K562 (cell line): ENCODE results near the gene RNF20. TPM values are rescaled to one million over a fixed set of nuclear protein-coding genes. Genes with fewer than 3 reads are reported as not detected.

Experiments used
- CC2D1A ChIP-seq: fragments of 450-650 bp; IDR thresholded peaks from 2 replicates; pipeline ENCODE4 v1.6.1; 2017; ENCODE audit warnings: mild to moderate bottlenecking
- EHMT2 ChIP-seq: fragments of 450-650 bp; IDR thresholded peaks from 2 replicates; pipeline ENCODE4 v1.6.1; 2018; ENCODE audit warnings: antibody characterized with exemption
- FOS ChIP-seq: IDR thresholded peaks from 3 replicates; pipeline ENCODE4 v1.6.1; 2011; ENCODE audit not compliant: insufficient read length; ENCODE audit errors: extremely low read depth
- GATAD2A ChIP-seq: fragments of 450-650 bp; IDR thresholded peaks from 2 replicates; pipeline ENCODE4 v1.6.1; 2017
- HDAC2 ChIP-seq: fragments of 450-650 bp; IDR thresholded peaks from 2 replicates; pipeline ENCODE4 v1.6.1; 2016; ENCODE audit warnings: mild to moderate bottlenecking
- JUND ChIP-seq, 2 experiments: IDR thresholded peaks; 2 replicates in 1 of 2; 3 replicates in 1 of 2; pipeline ENCODE4 v1.6.1; 2011; ENCODE audit warnings: borderline replicate concordance in 2 of 2, low read depth in 2 of 2, low read length in 2 of 2, improper control_type of control experiment in 1 of 2, missing biosample characterization in 1 of 2, missing genetic modification characterization in 1 of 2, missing genetic modification reagents in 1 of 2
- MEF2D ChIP-seq: conservative IDR thresholded peaks from 2 replicates; pipeline ENCODE4 v1.6.1; 2016; ENCODE audit warnings: low read depth, missing genetic modification characterization, missing compliant biosample characterization
- MTA1 ChIP-seq: fragments of 450-650 bp; IDR thresholded peaks from 2 replicates; pipeline ENCODE4 v1.6.1; 2017; ENCODE audit warnings: borderline replicate concordance
- RBM25 ChIP-seq: fragments of 200-400 bp; formaldehyde crosslinking; IDR thresholded peaks from 2 replicates; pipeline ENCODE4 v1.6.1; 2018; ENCODE audit warnings: low read length, low read depth, moderate library complexity; ENCODE audit not compliant: severe bottlenecking
- ZNF444 ChIP-seq: fragments of 250-450 bp; sonication (Bioruptor Pico); IDR thresholded peaks from 2 replicates; pipeline ENCODE4 v1.4.0; 2020; ENCODE audit warnings: mild to moderate bottlenecking, moderate library complexity
- ZNF707 ChIP-seq: fragments of 250-450 bp; sonication (Bioruptor Pico); conservative IDR thresholded peaks from 2 replicates; pipeline ENCODE4 v1.8.0; 2022; ENCODE audit warnings: inconsistent platforms, mild to moderate bottlenecking, moderate library complexity
- ZNF778 ChIP-seq: fragments of 450-650 bp; formaldehyde crosslinking; IDR thresholded peaks from 2 replicates; pipeline ENCODE4 v1.4.0; 2020; ENCODE audit warnings: mild to moderate bottlenecking, moderate library complexity
- polyA plus RNA-seq, 8 experiments: library from polyadenylated mRNA; depleted of rRNA in 4 of 8; stranded (reverse) in 5 of 8; unstranded in 3 of 8; fragments of >200 nt; fragmentation: Nextera tagmentation in 2 of 8; fragmentation: Illumina TruSeq in 1 of 8; extraction: Ambion mirVana in 2 of 8; extraction: Trizol in 1 of 8; gene quantifications; 2 replicates each; pipeline versions ENCODE4 v1.2.1 to v1.2.3, GENCODE V29; 2011 to 2014; ENCODE audit warnings: inconsistent platforms in 1 of 8, missing spikeins in 1 of 8
- total RNA-seq, 7 experiments: library from RNA; depleted of rRNA in 6 of 7; stranded (reverse); fragments of >200 nt in 6 of 7; fragmentation: Illumina TruSeq in 2 of 7; extraction: Trizol in 2 of 7; gene quantifications; 2 replicates each; pipeline versions ENCODE4 v1.2.1 to v1.2.3, GENCODE V29; 2011 to 2021; ENCODE audit warnings: low replicate concordance in 1 of 7
- TF ChIP-seq, protein P1 (sequence below): fragments of 450-650 bp; IDR thresholded peaks from 2 replicates; pipeline ENCODE4 v1.6.1; 2016; ENCODE audit warnings: low read depth
- TF ChIP-seq, protein P2 (sequence below): sonication (generic); formaldehyde crosslinking; IDR thresholded peaks from 2 replicates; pipeline ENCODE4 v1.8.1; 2022; ENCODE audit warnings: missing genetic modification reagents
- TF ChIP-seq, protein P3 (sequence below), 2 experiments: fragments of 250-450 bp in 1 of 2; fragments of 450-650 bp in 1 of 2; sonication (Bioruptor Pico) in 1 of 2; IDR thresholded peaks; 2 replicates each; pipeline versions ENCODE4 v1.6.1 to v1.8.0; 2016 to 2021; ENCODE audit warnings: mild to moderate bottlenecking in 2 of 2, moderate library complexity in 2 of 2, missing compliant biosample characterization in 1 of 2, missing genetic modification characterization in 1 of 2
- TF ChIP-seq, protein P4 (sequence below): fragments of 450-650 bp; formaldehyde crosslinking; IDR thresholded peaks from 2 replicates; pipeline ENCODE4 v1.4.0; 2020; ENCODE audit warnings: mild to moderate bottlenecking, moderate library complexity

RNF20 gene
- total and polyA plus RNA-seq, 9 of the 15 experiments (the other 6 are each of a cell fraction or from before 2014, with no cell fraction given): 5.5 to 25.0 (median 22.1) TPM

DNA sequence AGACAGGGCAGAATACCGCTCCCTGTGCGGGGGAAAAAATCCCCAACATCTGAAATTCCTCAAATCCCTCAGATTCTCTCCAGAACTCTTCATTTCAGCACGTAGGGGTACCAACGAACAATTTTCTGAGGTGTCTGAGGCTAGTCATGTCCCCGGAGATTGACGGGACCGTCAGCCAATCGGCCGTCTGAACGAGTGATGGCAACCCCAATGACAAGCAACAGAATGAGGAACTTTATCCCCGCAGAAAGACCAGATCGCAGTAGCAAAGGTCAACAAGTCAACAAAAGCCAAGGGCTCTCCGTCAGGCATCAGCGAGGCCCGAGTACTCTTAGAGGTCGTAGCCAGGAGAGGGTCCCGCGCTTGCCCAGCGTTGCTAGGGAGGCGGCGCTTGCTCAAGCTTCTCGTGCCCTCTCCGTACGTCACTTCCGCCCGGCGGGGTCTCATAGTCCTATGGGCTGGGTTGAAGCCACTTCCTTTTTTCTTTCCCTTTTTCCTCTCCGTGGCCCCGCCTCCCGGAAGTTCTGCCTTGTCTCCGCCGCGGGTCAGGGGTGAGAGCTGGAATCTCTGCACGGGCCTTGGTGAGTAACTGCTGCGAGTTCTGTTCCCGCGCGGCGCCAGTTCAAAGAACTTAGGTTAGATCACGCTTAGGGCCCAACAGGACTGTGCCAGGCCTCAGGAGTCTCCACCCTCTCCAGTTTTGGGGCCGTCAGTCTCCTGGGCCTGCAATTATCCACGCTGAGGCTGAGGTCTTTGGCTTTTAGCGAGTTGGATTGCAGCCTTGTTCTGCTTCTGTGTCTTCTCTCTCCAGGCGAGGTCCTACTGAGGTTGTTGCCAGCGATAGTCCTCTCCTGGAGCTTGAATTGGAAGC lies at the start of gene RNF20 (continued):
- TF ChIP-seq, protein P1, sequence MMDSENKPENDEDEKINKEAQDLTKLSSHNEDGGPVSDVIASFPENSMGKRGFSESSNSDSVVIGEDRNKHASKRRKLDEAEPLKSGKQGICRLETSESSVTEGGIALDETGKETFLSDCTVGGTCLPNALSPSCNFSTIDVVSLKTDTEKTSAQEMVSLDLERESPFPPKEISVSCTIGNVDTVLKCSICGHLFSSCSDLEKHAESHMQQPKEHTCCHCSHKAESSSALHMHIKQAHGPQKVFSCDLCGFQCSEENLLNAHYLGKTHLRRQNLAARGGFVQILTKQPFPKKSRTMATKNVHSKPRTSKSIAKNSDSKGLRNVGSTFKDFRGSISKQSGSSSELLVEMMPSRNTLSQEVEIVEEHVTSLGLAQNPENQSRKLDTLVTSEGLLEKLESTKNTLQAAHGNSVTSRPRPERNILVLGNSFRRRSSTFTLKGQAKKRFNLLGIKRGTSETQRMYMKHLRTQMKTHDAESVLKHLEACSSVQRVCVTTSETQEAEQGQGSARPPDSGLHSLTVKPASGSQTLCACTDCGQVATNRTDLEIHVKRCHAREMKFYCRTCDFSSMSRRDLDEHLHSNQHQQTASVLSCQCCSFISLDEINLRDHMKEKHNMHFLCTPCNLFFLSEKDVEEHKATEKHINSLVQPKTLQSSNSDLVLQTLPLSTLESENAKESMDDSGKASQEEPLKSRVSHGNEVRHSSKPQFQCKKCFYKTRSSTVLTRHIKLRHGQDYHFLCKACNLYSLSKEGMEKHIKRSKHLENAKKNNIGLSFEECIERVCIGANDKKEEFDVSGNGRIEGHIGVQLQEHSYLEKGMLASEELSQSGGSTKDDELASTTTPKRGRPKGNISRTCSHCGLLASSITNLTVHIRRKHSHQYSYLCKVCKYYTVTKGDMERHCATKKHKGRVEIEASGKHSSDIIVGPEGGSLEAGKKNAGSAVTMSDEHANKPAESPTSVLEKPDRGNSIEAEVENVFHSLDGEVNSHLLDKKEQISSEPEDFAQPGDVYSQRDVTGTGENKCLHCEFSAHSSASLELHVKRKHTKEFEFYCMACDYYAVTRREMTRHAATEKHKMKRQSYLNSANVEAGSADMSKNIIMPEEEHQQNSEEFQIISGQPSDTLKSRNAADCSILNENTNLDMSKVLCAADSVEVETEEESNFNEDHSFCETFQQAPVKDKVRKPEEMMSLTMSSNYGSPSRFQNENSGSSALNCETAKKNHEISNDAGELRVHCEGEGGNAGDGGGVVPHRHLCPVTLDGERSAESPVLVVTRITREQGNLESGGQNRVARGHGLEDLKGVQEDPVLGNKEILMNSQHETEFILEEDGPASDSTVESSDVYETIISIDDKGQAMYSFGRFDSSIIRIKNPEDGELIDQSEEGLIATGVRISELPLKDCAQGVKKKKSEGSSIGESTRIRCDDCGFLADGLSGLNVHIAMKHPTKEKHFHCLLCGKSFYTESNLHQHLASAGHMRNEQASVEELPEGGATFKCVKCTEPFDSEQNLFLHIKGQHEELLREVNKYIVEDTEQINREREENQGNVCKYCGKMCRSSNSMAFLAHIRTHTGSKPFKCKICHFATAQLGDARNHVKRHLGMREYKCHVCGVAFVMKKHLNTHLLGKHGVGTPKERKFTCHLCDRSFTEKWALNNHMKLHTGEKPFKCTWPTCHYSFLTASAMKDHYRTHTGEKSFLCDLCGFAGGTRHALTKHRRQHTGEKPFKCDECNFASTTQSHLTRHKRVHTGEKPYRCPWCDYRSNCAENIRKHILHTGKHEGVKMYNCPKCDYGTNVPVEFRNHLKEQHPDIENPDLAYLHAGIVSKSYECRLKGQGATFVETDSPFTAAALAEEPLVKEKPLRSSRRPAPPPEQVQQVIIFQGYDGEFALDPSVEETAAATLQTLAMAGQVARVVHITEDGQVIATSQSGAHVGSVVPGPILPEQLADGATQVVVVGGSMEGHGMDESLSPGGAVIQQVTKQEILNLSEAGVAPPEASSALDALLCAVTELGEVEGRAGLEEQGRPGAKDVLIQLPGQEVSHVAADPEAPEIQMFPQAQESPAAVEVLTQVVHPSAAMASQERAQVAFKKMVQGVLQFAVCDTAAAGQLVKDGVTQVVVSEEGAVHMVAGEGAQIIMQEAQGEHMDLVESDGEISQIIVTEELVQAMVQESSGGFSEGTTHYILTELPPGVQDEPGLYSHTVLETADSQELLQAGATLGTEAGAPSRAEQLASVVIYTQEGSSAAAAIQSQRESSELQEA: no peak
- no peak for TF ChIP-seq MTA1
- TF ChIP-seq GATAD2A: no peak
- peak; percentile 96 for TF ChIP-seq RBM25
- no peak for TF ChIP-seq MEF2D (tag)
- no peak for TF ChIP-seq ZNF707
- peak; percentile 71 for TF ChIP-seq HDAC2
- TF ChIP-seq, protein P2, sequence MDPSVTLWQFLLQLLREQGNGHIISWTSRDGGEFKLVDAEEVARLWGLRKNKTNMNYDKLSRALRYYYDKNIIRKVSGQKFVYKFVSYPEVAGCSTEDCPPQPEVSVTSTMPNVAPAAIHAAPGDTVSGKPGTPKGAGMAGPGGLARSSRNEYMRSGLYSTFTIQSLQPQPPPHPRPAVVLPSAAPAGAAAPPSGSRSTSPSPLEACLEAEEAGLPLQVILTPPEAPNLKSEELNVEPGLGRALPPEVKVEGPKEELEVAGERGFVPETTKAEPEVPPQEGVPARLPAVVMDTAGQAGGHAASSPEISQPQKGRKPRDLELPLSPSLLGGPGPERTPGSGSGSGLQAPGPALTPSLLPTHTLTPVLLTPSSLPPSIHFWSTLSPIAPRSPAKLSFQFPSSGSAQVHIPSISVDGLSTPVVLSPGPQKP (CRISPR knock-in tag): no peak
- TF ChIP-seq EHMT2: peak; percentile 21; the same call in 1 of the 2 replicates
- TF ChIP-seq, protein P3, sequence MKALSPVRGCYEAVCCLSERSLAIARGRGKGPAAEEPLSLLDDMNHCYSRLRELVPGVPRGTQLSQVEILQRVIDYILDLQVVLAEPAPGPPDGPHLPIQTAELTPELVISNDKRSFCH (CRISPR knock-in tag; IDR thresholded peaks at IDR 0.05): no peak
- TF ChIP-seq, protein P3 (tag; IDR thresholded peaks at IDR 0.05): no peak
- no peak; the same call in 1 of the 2 replicates for TF ChIP-seq CC2D1A
- TF ChIP-seq ZNF444 (CRISPR knock-in tag): no peak
- no peak for TF ChIP-seq ZNF778
- TF ChIP-seq FOS: peak; percentile 84
- peak; percentile 57; the same call in 1 of the 2 replicates for TF ChIP-seq JUND (IDR thresholded peaks at IDR 0.05; ENCODE audit: borderline replicate concordance, low read depth, low read length)
- no peak for TF ChIP-seq JUND (tag; IDR thresholded peaks at IDR 0.05; ENCODE audit: borderline replicate concordance, low read depth, low read length)
- TF ChIP-seq, protein P4, sequence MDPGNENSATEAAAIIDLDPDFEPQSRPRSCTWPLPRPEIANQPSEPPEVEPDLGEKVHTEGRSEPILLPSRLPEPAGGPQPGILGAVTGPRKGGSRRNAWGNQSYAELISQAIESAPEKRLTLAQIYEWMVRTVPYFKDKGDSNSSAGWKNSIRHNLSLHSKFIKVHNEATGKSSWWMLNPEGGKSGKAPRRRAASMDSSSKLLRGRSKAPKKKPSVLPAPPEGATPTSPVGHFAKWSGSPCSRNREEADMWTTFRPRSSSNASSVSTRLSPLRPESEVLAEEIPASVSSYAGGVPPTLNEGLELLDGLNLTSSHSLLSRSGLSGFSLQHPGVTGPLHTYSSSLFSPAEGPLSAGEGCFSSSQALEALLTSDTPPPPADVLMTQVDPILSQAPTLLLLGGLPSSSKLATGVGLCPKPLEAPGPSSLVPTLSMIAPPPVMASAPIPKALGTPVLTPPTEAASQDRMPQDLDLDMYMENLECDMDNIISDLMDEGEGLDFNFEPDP (CRISPR knock-in tag): no peak
